ENCODE measurements around the gene LRCOL1.

DNA sequence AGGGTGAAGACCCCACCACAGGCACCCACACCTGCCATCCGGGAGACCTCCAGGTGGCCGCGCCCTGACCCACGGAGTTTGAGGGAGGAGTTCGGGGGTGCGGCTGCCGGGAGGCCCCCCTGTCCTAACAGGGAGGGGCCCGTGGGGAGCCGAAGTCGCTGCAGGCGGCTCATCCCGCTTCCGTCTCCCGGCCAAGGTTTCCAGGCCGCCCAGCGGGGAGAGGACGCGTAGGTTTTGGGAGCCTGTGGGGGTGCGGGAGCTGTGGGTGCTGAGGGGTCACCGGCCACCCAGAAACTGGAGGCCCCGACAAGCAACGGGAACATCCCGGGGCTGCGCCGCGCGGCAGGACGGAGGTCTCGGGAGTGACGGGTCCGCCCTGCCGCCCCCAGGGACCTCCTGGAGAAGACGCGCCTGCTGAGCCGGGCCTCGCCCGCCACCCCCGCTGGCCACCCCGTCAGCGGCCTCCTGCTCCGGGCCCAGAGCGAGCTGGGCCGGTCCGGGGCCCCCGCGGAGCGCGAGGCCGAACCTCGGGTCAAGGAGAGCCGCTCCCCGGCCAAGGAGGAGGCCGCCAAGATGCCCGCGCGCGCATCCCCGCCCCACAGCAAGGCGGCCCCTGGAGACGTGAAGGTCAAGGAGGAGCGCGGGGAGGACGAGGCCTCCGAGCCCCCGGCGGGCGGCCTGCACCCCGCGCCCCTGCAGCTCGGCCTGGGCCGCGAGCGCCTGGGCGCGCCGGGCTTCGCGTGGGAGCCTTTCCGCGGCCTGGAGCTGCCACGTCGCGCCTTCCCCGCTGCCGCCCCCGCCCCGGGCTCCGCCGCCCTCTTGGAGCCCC, 27.6 kb downstream of the LRCOL1 start:
- TF ChIP-seq, protein P1, sequence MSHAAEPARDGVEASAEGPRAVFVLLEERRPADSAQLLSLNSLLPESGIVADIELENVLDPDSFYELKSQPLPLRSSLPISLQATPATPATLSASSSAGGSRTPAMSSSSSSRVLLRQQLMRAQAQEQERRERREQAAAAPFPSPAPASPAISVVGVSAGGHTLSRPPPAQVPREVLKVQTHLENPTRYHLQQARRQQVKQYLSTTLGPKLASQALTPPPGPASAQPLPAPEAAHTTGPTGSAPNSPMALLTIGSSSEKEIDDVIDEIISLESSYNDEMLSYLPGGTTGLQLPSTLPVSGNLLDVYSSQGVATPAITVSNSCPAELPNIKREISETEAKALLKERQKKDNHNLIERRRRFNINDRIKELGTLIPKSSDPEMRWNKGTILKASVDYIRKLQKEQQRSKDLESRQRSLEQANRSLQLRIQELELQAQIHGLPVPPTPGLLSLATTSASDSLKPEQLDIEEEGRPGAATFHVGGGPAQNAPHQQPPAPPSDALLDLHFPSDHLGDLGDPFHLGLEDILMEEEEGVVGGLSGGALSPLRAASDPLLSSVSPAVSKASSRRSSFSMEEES (CRISPR knock-in tag; IDR thresholded peaks at IDR 0.05): no peak
- TF ChIP-seq ESRRA (CRISPR knock-in tag; IDR thresholded peaks at IDR 0.05; ENCODE audit: low read depth) (no peak), MEIS1 (CRISPR knock-in tag; IDR thresholded peaks at IDR 0.05; ENCODE audit: borderline replicate concordance) (no peak), TAF1 (CRISPR knock-in tag; IDR thresholded peaks at IDR 0.05) (no peak), RXRA (CRISPR knock-in tag; IDR thresholded peaks at IDR 0.05) (no peak), ZNF225 (CRISPR knock-in tag; IDR thresholded peaks at IDR 0.05) (no peak), CREM (IDR thresholded peaks at IDR 0.05) (no peak), CREM (CRISPR knock-in tag; IDR thresholded peaks at IDR 0.05) (no peak), NFYB (CRISPR knock-in tag; IDR thresholded peaks at IDR 0.05) (no peak)

All from HepG2 (cell line).